ENCODE data around the gene CCDC51. TPM values are rescaled to one million over a fixed set of nuclear protein-coding genes. Genes with fewer than 3 reads are reported as not detected.

Gene CCDC51
- polyA plus RNA-seq, 2 of the 4 experiments (the other 2 are of a cell fraction) = 19.8 to 26.7 TPM

GRCh38 chr3:48467473-48468267 is 27.8 kb upstream of the CCDC51 start:
- peaks cover 52% of the 10 kb centered on the region for H3K4me1 ChIP-seq
- POLR2A ChIA-PET = no interaction called here
- no peak for FAIRE-seq
- H3K27ac ChIP-seq = peak overlapping the region in 1 of 2 experiments; percentile 96; a peak in 4 of 6 replicates
- WGBS (ENCODE audit: missing lambda C conversion rate) = 81% methylated on average over 5 of the region's 7 CpGs
- no peak for DNase-seq (ENCODE audit: low read depth in 1 of 2, low spot score in 1 of 2)
- TF ChIP-seq ZC3H11A (IDR thresholded peaks at IDR 0.05) (no peak), ZNF302 (CRISPR knock-in tag; IDR thresholded peaks at IDR 0.05) (no peak), ATOH8 (CRISPR knock-in tag; IDR thresholded peaks at IDR 0.05; ENCODE audit: low read depth) (no peak), JUN (IDR thresholded peaks at IDR 0.05) (no peak), HMGXB4 (CRISPR knock-in tag; IDR thresholded peaks at IDR 0.05; ENCODE audit: borderline replicate concordance) (no peak), CHD2 (IDR thresholded peaks at IDR 0.05; ENCODE audit: low read length, partially characterized antibody) (no peak), ZFP36 (IDR thresholded peaks at IDR 0.05; ENCODE audit: borderline replicate concordance, partially characterized antibody) (no peak), MAX (IDR thresholded peaks at IDR 0.05) (no peak), BHLHE40 (IDR thresholded peaks at IDR 0.05; ENCODE audit: low read depth, low read length) (no peak), HEYL (CRISPR knock-in tag; IDR thresholded peaks at IDR 0.05) (no peak), GATA3 (IDR thresholded peaks at IDR 0.05; ENCODE audit: borderline replicate concordance) (no peak), CBX8 (IDR thresholded peaks at IDR 0.05) (no peak)
- no peaks in the 10 kb centered on the region for H3K9me3 ChIP-seq
- H3K4me2 ChIP-seq = peak overlapping the region; percentile 91; the same call in 2 of the 3 replicates
- ATAC-seq = no peak
- no peak overlapping the region for H3K4me3 ChIP-seq
- CTCF ChIA-PET = interaction anchor here (0.6 to 3.3 kb wide), 3 partner anchors 21 to 41 kb away, joined by 5 to 15 read pairs (median 6); no protein-coding TSS in a partner anchor

- no peak for FAIRE-seq
- H3K4me2 ChIP-seq = peak overlapping the region; percentile 91
- ChIA-PET CTCF (interaction anchor here (0.6 to 3.3 kb wide), 2 partner anchors 31 to 41 kb away, joined by 5 to 15 read pairs; no protein-coding TSS in a partner anchor), POLR2A (no interaction called here)
- no peak for TF ChIP-seq MAZ (IDR thresholded peaks at IDR 0.05; ENCODE audit: borderline replicate concordance, low read depth, low read length)
- TF ChIP-seq BHLHE40 (IDR thresholded peaks at IDR 0.05; ENCODE audit: low read depth, low read length) = no peak
- TF ChIP-seq TP53 (CRISPR knock-in tag; IDR thresholded peaks at IDR 0.05) = no peak
- TF ChIP-seq RCOR1 (IDR thresholded peaks at IDR 0.05; ENCODE audit: low read depth, low read length) = no peak
- no peak for TF ChIP-seq REST (IDR thresholded peaks at IDR 0.05)
- TF ChIP-seq SMC3 (IDR thresholded peaks at IDR 0.05) = no peak
- TF ChIP-seq POLR2A (IDR thresholded peaks at IDR 0.05; ENCODE audit: low read length) = no peak
- TF ChIP-seq ZNF302 (CRISPR knock-in tag; IDR thresholded peaks at IDR 0.05) = no peak
- no peak for TF ChIP-seq JUN (IDR thresholded peaks at IDR 0.05)
- TF ChIP-seq MAFK (IDR thresholded peaks at IDR 0.05; ENCODE audit: partially characterized antibody) = no peak
- no peak for TF ChIP-seq HOXA7 (CRISPR knock-in tag; IDR thresholded peaks at IDR 0.05)
- DNase-seq (ENCODE audit: low read depth in 1 of 2, low spot score in 1 of 2) = no peak
- peaks cover 52% of the 10 kb centered on the region for H3K4me1 ChIP-seq
- no peak for ATAC-seq
- 100% methylated on average over 4 of the region's 9 CpGs for WGBS (ENCODE audit: missing lambda C conversion rate)
- no peaks in the 10 kb centered on the region for H3K9me3 ChIP-seq
- peak overlapping the region; percentile 96 to 99; a peak in 4 of 6 replicates for H3K27ac ChIP-seq
- H3K4me3 ChIP-seq = no peak overlapping the region
Measured at GRCh38 chr3:48467110-48467454, 27.2 kb upstream of the CCDC51 start.

Measured in A549 (cell line).